Psoas muscle (tissue), 8 donors: ENCODE results near the gene SAA4. TPM values are rescaled to one million over a fixed set of nuclear protein-coding genes. Genes with fewer than 3 reads are reported as not detected.

Experiments
- ATAC-seq, 4 donors: fragments of 200-7000 bp; cut with Tn5 transposase; one replicate each; pipeline ENCODE4 v1.9.1; 2020; ENCODE audit warnings: moderate library complexity in 3 of 4, mild to moderate bottlenecking in 2 of 4
- DNase-seq, 2 donors: peaks; one replicate each; pipeline ENCODE4 v3.0.0-alpha.2; 2020
- H3K27ac ChIP-seq: fragments of 200-600 bp; one replicate; pipeline ENCODE4 v1.8.0; 2022
- H3K27me3 ChIP-seq, 3 donors: fragments of 200-600 bp in 1 of 3; one replicate each; pipeline versions ENCODE4 v1.6.1 to v1.8.0; 2013 to 2022; ENCODE audit warnings: low read length in 2 of 3, mild to moderate bottlenecking in 2 of 3, moderate library complexity in 1 of 3; ENCODE audit not compliant: insufficient read depth in 3 of 3
- H3K36me3 ChIP-seq, 2 donors: fragments of 200-600 bp in 1 of 2; one replicate each; pipeline versions ENCODE4 v1.6.1 to v1.8.0; 2013 to 2022; ENCODE audit warnings: low read depth in 1 of 2, mild to moderate bottlenecking in 1 of 2, moderate library complexity in 1 of 2; ENCODE audit not compliant: insufficient read depth in 1 of 2
- H3K4me1 ChIP-seq: fragments of 200-600 bp; one replicate; pipeline ENCODE4 v1.8.0; 2022
- H3K4me3 ChIP-seq: fragments of 200-600 bp; one replicate; pipeline ENCODE4 v1.8.0; 2022; ENCODE audit warnings: mild to moderate bottlenecking
- H3K9me3 ChIP-seq: fragments of 200-600 bp; one replicate; pipeline ENCODE4 v1.8.0; 2022
- WGBS, 3 donors: extraction: QIAGEN DNeasy Blood & Tissue Kit; methylation state at CpG; one replicate each; pipeline versions ENCODE4 v1.1.6 to v1.1.7; 2013; 5-methylcytosine and 5-hydroxymethylcytosine counted together
- intact Hi-C, 2 donors: fragments of 100-400 bp; cut with DNase I; formaldehyde crosslinking; loops; one replicate each; pipeline versions ENCODE4 v1.11.0 to v1.14.2; 2022
- polyA plus RNA-seq, 3 donors: library from polyadenylated mRNA; stranded (reverse); fragments of 200-250 nt; gene quantifications; one replicate each; pipeline ENCODE4 v1.2.3, GENCODE V29; 2013
- total RNA-seq, 4 donors: library from RNA; stranded (reverse); fragmentation: NEBNext Ultra II Directional in 2 of 4; extraction: Animal tissue kit (Norgen Biotek cat#: 25700) in 2 of 4; gene quantifications; one replicate each; pipeline versions ENCODE4 v1.2.1 to v1.2.4, GENCODE V29; 2021 to 2023
- TF ChIP-seq, protein P1 (sequence below): fragments of 200-600 bp; IDR thresholded peaks from one replicate; pipeline ENCODE4 v1.8.0; 2022; ENCODE audit warnings: antibody characterized with exemption
- donor health status: healthy with polysubstance abuse.
- donor health status: DM: no; HTN: no; CAD: no; lungs with moderate emphysema.
- donor health status: Bipolar disorder and iron deficiency.
- donor health status: healthy.
- donor health status: DM: yes; HTN: yes; CAD: no.
- donor health status: DM: no; HTN: no; CAD: no.
- donor health status: DM: no; HTN: no; CAD: no.
- donor health status: DM: yes; HTN: yes; CAD: no.

SAA4 gene
- total and polyA plus RNA-seq, 7 donors, result 0.05 to 2.9 (median 0.46) TPM; not detected in 4

DNA sequence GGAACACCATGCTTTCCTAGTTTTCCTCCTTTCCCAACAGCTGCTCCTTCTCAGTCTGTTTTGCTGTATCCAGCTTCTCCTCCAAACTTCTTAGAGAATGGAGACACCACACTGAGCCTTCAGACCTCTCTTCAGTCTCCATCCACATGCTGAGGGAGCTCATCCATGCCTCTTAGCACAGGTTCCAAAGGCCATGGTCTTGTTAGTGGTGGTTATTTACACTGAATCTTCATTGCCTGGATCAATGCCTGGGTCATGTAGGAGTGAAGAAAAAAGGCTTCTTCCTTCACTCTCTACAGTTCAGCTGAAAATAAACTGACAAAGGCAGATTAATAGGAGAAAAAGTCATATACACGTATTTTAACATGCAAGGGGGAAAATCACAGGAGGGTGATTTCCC, 3.1 kb upstream of the SAA4 start:
- Histone ChIP-seq H3K27ac (no peak overlapping the region), H3K36me3 (no peaks in the 10 kb centered on the region), H3K4me1 (no peaks in the 10 kb centered on the region), H3K9me3 (no peaks in the 10 kb centered on the region), H3K4me3 (no peak overlapping the region), H3K27me3 (peaks cover 0 to 3% (median 0%) of the 10 kb centered on the region in 3 donors)
- intact Hi-C loops, result no loop called here
- ATAC-seq (no peak), DNase-seq (no peak)
- TF ChIP-seq, protein P1, sequence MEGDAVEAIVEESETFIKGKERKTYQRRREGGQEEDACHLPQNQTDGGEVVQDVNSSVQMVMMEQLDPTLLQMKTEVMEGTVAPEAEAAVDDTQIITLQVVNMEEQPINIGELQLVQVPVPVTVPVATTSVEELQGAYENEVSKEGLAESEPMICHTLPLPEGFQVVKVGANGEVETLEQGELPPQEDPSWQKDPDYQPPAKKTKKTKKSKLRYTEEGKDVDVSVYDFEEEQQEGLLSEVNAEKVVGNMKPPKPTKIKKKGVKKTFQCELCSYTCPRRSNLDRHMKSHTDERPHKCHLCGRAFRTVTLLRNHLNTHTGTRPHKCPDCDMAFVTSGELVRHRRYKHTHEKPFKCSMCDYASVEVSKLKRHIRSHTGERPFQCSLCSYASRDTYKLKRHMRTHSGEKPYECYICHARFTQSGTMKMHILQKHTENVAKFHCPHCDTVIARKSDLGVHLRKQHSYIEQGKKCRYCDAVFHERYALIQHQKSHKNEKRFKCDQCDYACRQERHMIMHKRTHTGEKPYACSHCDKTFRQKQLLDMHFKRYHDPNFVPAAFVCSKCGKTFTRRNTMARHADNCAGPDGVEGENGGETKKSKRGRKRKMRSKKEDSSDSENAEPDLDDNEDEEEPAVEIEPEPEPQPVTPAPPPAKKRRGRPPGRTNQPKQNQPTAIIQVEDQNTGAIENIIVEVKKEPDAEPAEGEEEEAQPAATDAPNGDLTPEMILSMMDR, result no peak
- WGBS, 3 donors, result 76 to 95% (median 80%) methylated on average over 1 of the region's 1 CpG

DNA sequence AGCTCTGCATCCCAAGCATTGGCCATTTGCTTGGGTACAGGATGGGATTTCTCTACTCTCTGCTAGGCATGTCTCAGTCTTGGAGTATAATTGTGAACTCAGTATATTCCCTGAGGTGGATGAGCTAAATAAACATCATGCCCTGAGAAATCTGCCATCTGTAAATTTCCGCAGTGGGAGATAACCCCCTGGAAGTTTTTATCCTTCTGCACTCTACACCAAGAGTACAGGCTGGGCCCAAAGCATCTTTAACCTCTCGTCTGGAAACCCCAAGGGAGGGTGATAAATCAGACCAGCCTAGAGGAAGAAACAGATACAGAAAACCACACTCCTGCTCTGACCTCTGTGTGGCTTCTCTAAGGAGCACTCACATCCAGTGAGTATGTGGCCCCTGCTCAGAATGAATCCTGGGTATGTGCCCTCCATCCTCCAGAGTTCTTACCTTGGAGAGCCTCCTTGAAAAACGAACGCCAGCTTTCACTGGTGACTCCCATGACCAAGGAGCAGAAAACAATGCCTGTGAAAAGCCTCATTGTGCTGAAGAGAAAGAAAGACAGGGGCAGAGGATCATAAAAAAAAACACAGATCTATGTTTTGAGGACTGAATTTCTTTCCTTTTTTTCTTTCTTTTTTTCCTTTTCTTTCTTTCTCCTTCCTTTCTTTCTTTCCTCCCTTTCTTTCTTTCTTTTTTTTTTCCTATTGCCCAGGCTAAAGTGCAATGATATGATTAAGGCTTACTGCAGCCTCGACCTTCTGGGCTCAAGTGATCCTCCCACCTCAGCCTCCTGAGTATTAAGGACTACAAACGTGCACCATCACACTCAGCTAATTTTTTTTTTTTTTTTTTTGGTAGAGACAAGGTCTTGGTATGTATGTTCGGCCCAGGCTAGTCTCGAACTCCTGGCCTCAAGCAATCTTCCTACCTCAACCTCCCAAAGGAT, 938 bp downstream of the SAA4 start:
- TF ChIP-seq, protein P1, result no peak
- 52 to 55% (median 52%) methylated on average over 8 of the region's 8 CpGs for WGBS, 3 donors
- peaks cover 0 to 3% (median 2%) of the 10 kb centered on the region in 3 donors for H3K27me3 ChIP-seq
- H3K27ac ChIP-seq, result no peak overlapping the region
- DNase-seq (no peak), ATAC-seq (no peak)
- H3K4me1 ChIP-seq, result no peaks in the 10 kb centered on the region
- no peak overlapping the region for H3K4me3 ChIP-seq
- intact Hi-C loops, result no loop called here
- H3K9me3 ChIP-seq, result no peaks in the 10 kb centered on the region
- H3K36me3 ChIP-seq, result no peaks in the 10 kb centered on the region

DNA sequence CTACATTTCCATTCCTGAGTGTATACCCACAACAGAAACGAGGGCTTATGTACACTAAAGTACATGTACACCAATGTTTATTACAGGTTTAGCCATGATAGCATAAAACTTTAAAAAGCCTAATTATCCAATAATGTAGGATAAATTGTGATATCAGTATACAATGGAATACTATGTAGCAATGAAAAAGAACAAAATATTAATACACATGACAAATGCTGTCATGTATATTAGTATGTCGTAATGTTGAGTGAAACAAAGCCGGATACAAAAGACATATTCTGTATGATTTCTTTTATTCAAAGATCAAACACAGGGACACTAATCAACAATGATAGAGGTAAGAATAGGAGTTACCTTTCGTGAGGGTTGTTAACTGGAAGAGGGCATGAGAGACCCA, 2.7 kb downstream of the SAA4 start:
- intact Hi-C loops, result no loop called here
- H3K27me3 ChIP-seq, result peaks cover 0 to 2% (median 0%) of the 10 kb centered on the region in 3 donors
- 91 to 92% (median 91%) methylated on average over 4 of the region's 4 CpGs for WGBS, 3 donors
- H3K9me3 ChIP-seq, result no peaks in the 10 kb centered on the region
- TF ChIP-seq, protein P1, result no peak
- no peak overlapping the region for H3K27ac ChIP-seq
- ATAC-seq, result no peak
- no peaks in the 10 kb centered on the region for H3K36me3 ChIP-seq
- no peaks in the 10 kb centered on the region for H3K4me1 ChIP-seq
- DNase-seq, result no peak
- no peak overlapping the region for H3K4me3 ChIP-seq

DNA sequence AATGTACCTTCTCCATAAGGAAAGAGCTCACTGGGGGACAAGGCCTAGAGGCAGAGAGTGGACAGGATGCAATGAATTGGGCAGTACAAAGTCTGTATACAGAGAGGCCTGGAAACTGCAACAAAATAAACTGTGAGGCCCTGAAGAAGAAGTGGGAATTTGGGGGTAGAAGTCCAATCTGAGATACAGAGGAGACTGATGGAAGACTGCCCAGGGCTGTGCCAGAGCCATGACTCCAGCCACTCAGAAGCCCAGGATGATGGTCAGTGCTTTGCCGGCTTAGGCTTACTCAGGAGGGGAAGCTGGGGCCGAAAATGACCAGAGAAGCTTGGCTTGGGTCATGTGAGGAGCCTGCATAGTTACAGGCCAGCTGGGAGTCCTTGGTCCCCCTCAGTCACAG, 5.7 kb downstream of the SAA4 start:
- TF ChIP-seq, protein P1, result no peak

More for the DNA sequence above, 5.7 kb downstream of the SAA4 start:
- H3K36me3 ChIP-seq, result no peaks in the 10 kb centered on the region
- 64 to 80% (median 77%) methylated on average over 2 of the region's 2 CpGs for WGBS, 3 donors
- ATAC-seq (no peak), DNase-seq (no peak)
- H3K27me3 ChIP-seq, result peaks cover 0 to 2% (median 0%) of the 10 kb centered on the region in 3 donors
- H3K9me3 ChIP-seq, result no peaks in the 10 kb centered on the region
- no peaks in the 10 kb centered on the region for H3K4me1 ChIP-seq
- intact Hi-C loops, result no loop called here
- H3K4me3 ChIP-seq, result no peak overlapping the region
- H3K27ac ChIP-seq, result no peak overlapping the region
